ENCODE results near the gene ASTN2.

DNA sequence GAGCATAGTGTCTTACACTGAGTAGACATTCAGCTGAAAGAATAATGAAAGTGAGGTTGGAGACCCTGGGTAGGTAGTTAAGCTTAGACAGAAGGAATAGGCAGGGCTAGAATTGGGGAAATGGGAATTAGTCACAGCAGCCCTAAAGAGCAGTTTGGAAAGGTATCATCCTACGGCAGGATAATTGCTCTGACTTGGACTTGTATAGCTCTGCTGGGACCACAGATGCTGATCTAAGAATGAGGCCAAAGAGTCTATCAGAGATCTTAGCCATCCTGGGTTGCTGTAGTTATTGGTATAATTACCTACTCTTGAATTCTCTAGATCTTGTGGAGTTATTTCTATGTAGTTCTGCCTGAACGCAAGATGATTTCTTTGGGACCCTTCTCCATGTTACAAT is 288.0 kb downstream of the ASTN2 start:
- TF ChIP-seq, protein P1, sequence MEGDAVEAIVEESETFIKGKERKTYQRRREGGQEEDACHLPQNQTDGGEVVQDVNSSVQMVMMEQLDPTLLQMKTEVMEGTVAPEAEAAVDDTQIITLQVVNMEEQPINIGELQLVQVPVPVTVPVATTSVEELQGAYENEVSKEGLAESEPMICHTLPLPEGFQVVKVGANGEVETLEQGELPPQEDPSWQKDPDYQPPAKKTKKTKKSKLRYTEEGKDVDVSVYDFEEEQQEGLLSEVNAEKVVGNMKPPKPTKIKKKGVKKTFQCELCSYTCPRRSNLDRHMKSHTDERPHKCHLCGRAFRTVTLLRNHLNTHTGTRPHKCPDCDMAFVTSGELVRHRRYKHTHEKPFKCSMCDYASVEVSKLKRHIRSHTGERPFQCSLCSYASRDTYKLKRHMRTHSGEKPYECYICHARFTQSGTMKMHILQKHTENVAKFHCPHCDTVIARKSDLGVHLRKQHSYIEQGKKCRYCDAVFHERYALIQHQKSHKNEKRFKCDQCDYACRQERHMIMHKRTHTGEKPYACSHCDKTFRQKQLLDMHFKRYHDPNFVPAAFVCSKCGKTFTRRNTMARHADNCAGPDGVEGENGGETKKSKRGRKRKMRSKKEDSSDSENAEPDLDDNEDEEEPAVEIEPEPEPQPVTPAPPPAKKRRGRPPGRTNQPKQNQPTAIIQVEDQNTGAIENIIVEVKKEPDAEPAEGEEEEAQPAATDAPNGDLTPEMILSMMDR (IDR thresholded peaks at IDR 0.05; ENCODE audit: low read depth, low read length, poor library complexity, severe bottlenecking) = no peak
- no peak for TF ChIP-seq EZH2phosphoT487 (IDR thresholded peaks at IDR 0.05; ENCODE audit: borderline replicate concordance, low read length)

Data from DOHH2 (cell line).